HL-60/S4 (cell line): ENCODE data around the gene NPAT.

ENCODE experiments used
- in situ Hi-C: fragments of 300-500 bp; cut with MboI; formaldehyde crosslinking; loops from 2 replicates; pipeline ENCODE4 v1.14.3; 2022; ENCODE audit warnings: low sequenced_read_pairs

Gene NPAT

GRCh38 chr11:108220721-108221336 is 1.6 kb downstream of the NPAT start:
- in situ Hi-C loops = no loop called here

GRCh38 chr11:108218912-108219783 is 3.3 kb downstream of the NPAT start:
- in situ Hi-C loops = no loop called here

- in situ Hi-C loops = no loop called here
These were observed 4.0 kb downstream of the NPAT start for GRCh38 chr11:108218455-108218854.

- in situ Hi-C loops = no loop called here
These were observed 5.5 kb downstream of the NPAT start for GRCh38 chr11:108216988-108217387.

- in situ Hi-C loops = no loop called here
These were observed 8.7 kb downstream of the NPAT start for GRCh38 chr11:108213784-108214183.

- in situ Hi-C loops = no loop called here
These were observed 12.0 kb downstream of the NPAT start for GRCh38 chr11:108210441-108210840.

- in situ Hi-C loops = no loop called here
These were observed 14.8 kb downstream of the NPAT start for GRCh38 chr11:108207683-108208060.

GRCh38 chr11:108206969-108207682 is 15.3 kb downstream of the NPAT start:
- in situ Hi-C loops = no loop called here

- in situ Hi-C loops = no loop called here
These were observed 16.3 kb downstream of the NPAT start for GRCh38 chr11:108206171-108206570.

GRCh38 chr11:108204929-108205499 is 17.4 kb downstream of the NPAT start:
- in situ Hi-C loops = no loop called here

GRCh38 chr11:108204376-108204775 is 18.1 kb downstream of the NPAT start:
- in situ Hi-C loops = no loop called here

GRCh38 chr11:108203075-108203474 is 19.4 kb downstream of the NPAT start:
- in situ Hi-C loops = no loop called here

GRCh38 chr11:108199446-108200321 is 22.8 kb downstream of the NPAT start:
- in situ Hi-C loops = no loop called here

- in situ Hi-C loops = no loop called here
These were observed 23.6 kb downstream of the NPAT start for GRCh38 chr11:108198833-108199232.

- in situ Hi-C loops = no loop called here
These were observed 25.1 kb downstream of the NPAT start for GRCh38 chr11:108197351-108197750.

- in situ Hi-C loops = no loop called here
These were observed 25.5 kb downstream of the NPAT start for GRCh38 chr11:108196901-108197300.

GRCh38 chr11:108193725-108194124 is 28.7 kb downstream of the NPAT start:
- in situ Hi-C loops = no loop called here

GRCh38 chr11:108177570-108177969 is 44.9 kb downstream of the NPAT start:
- in situ Hi-C loops = no loop called here

GRCh38 chr11:108170184-108170583 is 52.3 kb downstream of the NPAT start:
- in situ Hi-C loops = no loop called here

- in situ Hi-C loops = no loop called here
These were observed 54.8 kb downstream of the NPAT start for GRCh38 chr11:108167624-108168023.
